Measurements from ENCODE around the gene CHD2. TPM values are rescaled to one million over a fixed set of nuclear protein-coding genes. Genes with fewer than 3 reads are reported as not detected.
"Not testable (repeated sequence)": the region's sequence is repeated elsewhere in the genome, so short reads cannot be mapped to it uniquely, and the experiment has no call there.

Gene CHD2
- total and polyA plus RNA-seq, 8 donors = 21.5 to 833 (median 131) TPM

- Histone ChIP-seq H3K9me3 (no peaks in the 10 kb centered on the region), H3K36me3 (peaks cover 29 to 39% (median 39%) of the 10 kb centered on the region in 4 donors), H3K27ac (peak overlapping the region; percentile 53 to 87 (median 82)), H3K27me3 (no peaks in the 10 kb centered on the region), H3K4me3 (peak overlapping the region in 1 of 4 donors; percentile 3), H3K4me1 (peaks cover 36 to 67% (median 48%) of the 10 kb centered on the region in 4 donors)
- WGBS, 5 donors = 10 to 38% (median 29%) methylated on average over 15 to 21 of the region's 21 CpGs
- intact Hi-C loops (cut with DNase I; ENCODE audit: low total_unique reads) = no loop called here
- peak in 2 of 3 donors; percentile 71 to 91 for TF ChIP-seq POLR2AphosphoS5 (IDR thresholded peaks at IDR 0.05)
- TF ChIP-seq EP300 (IDR thresholded peaks at IDR 0.05) = peak; percentile 72
- TF ChIP-seq POLR2A (IDR thresholded peaks at IDR 0.05) = no peak
- peak; percentile 73 to 88 for DNase-seq
These were observed 128.6 kb downstream of the CHD2 start for GRCh38 chr15:93028632-93029213.

- TF ChIP-seq POLR2A (IDR thresholded peaks at IDR 0.05) = no peak
- peak in 1 of 3 donors; percentile 32 for TF ChIP-seq POLR2AphosphoS5 (IDR thresholded peaks at IDR 0.05)
- intact Hi-C loops (cut with DNase I; ENCODE audit: low total_unique reads) = no loop called here
- no peaks in the 10 kb centered on the region for H3K27me3 ChIP-seq
- H3K9me3 ChIP-seq = no peaks in the 10 kb centered on the region
- DNase-seq = peak in 1 of 2 donors; percentile 46
- peaks cover 27 to 33% (median 33%) of the 10 kb centered on the region in 4 donors for H3K36me3 ChIP-seq
- peak overlapping the region; percentile 28 to 87 (median 82) for H3K27ac ChIP-seq
- peak overlapping the region in 1 of 4 donors; percentile 3 for H3K4me3 ChIP-seq
- peaks cover 36 to 67% (median 48%) of the 10 kb centered on the region in 4 donors for H3K4me1 ChIP-seq
- WGBS, 5 donors = 45 to 56% (median 54%) methylated on average over 15 to 17 of the region's 17 CpGs
These were observed 129.2 kb downstream of the CHD2 start for GRCh38 chr15:93029214-93029835.

GRCh38 chr15:93029836-93030429, 129.8 kb downstream of the CHD2 start:
- no peak for DNase-seq
- no peaks in the 10 kb centered on the region for H3K27me3 ChIP-seq
- H3K27ac ChIP-seq = peak overlapping the region in 4 of 5 donors; percentile 75 to 87 (median 84)
- WGBS, 5 donors = 35 to 52% (median 47%) methylated on average over 11 to 12 of the region's 12 CpGs
- no peaks in the 10 kb centered on the region for H3K9me3 ChIP-seq
- TF ChIP-seq CTCF (IDR thresholded peaks at IDR 0.05) (no peak), POLR2A (IDR thresholded peaks at IDR 0.05) (no peak), EP300 (IDR thresholded peaks at IDR 0.05) (no peak), POLR2AphosphoS5 (IDR thresholded peaks at IDR 0.05) (no peak)
- peak overlapping the region in 1 of 4 donors; percentile 0 for H3K4me3 ChIP-seq
- H3K4me1 ChIP-seq = peaks cover 36 to 63% (median 48%) of the 10 kb centered on the region in 4 donors
- peaks cover 20 to 27% (median 27%) of the 10 kb centered on the region in 4 donors for H3K36me3 ChIP-seq
- intact Hi-C loops (cut with DNase I; ENCODE audit: low total_unique reads) = loop anchor here (5.0 kb wide), 1 partner anchor 1092 kb away; no protein-coding TSS in a partner anchor

GRCh38 chr15:93030430-93031102, 130.4 kb downstream of the CHD2 start:
- H3K4me3 ChIP-seq = peak overlapping the region in 1 of 4 donors; percentile 0
- no peaks in the 10 kb centered on the region for H3K9me3 ChIP-seq
- DNase-seq = peak; percentile 77 to 90
- intact Hi-C loops (cut with DNase I; ENCODE audit: low total_unique reads) = loop anchor here (5.0 kb wide), 1 partner anchor 1092 kb away; no protein-coding TSS in a partner anchor
- peak overlapping the region in 4 of 5 donors; percentile 75 to 87 (median 84) for H3K27ac ChIP-seq
- H3K4me1 ChIP-seq = peaks cover 36 to 58% (median 49%) of the 10 kb centered on the region in 4 donors
- H3K27me3 ChIP-seq = no peaks in the 10 kb centered on the region
- H3K36me3 ChIP-seq = peaks cover 14 to 21% (median 21%) of the 10 kb centered on the region in 4 donors
- WGBS, 5 donors = 12 to 28% (median 18%) methylated on average over 12 to 20 of the region's 20 CpGs
- peak in 5 of 7 experiments; percentile 79 to 89 (median 83) for TF ChIP-seq CTCF (IDR thresholded peaks at IDR 0.05)
- TF ChIP-seq POLR2AphosphoS5 (IDR thresholded peaks at IDR 0.05) = no peak

- Histone ChIP-seq H3K36me3 (peaks cover 10 to 16% (median 16%) of the 10 kb centered on the region in 4 donors), H3K27me3 (no peaks in the 10 kb centered on the region), H3K27ac (peak overlapping the region in 2 of 5 donors; percentile 82 to 87), H3K4me1 (peaks cover 36 to 59% (median 49%) of the 10 kb centered on the region in 4 donors), H3K4me3 (no peak overlapping the region), H3K9me3 (no peaks in the 10 kb centered on the region)
- peak in 1 of 2 donors; percentile 23 for DNase-seq
- intact Hi-C loops (cut with DNase I; ENCODE audit: low total_unique reads) = loop anchor here (5.0 kb wide), 1 partner anchor 1091 kb away; no protein-coding TSS in a partner anchor
- WGBS, 5 donors = 62 to 73% (median 63%) methylated on average over 8 to 9 of the region's 9 CpGs
- TF ChIP-seq POLR2AphosphoS5 (IDR thresholded peaks at IDR 0.05) (no peak), POLR2A (IDR thresholded peaks at IDR 0.05) (no peak), EP300 (IDR thresholded peaks at IDR 0.05) (no peak), CTCF (IDR thresholded peaks at IDR 0.05) (no peak)
These were observed 131.0 kb downstream of the CHD2 start for GRCh38 chr15:93031103-93031464.

GRCh38 chr15:93031557-93032384, 131.6 kb downstream of the CHD2 start:
- 90 to 96% (median 95%) methylated on average over 32 to 44 of the region's 44 CpGs for WGBS, 5 donors
- DNase-seq = peak in 1 of 2 donors; percentile 17
- not testable (repeated sequence) for H3K27me3 ChIP-seq, H3K4me3 ChIP-seq, H3K9me3 ChIP-seq, H3K36me3 ChIP-seq, H3K27ac ChIP-seq
- peaks cover 40 to 59% (median 50%) of the 10 kb centered on the region in 4 donors for H3K4me1 ChIP-seq
- intact Hi-C loops (cut with DNase I; ENCODE audit: low total_unique reads) = loop anchor here (5.0 kb wide), 1 partner anchor 1091 kb away; no protein-coding TSS in a partner anchor
